ENCODE data around the gene ZNF672.
A peak's percentile ranks its signal among the peaks of the same experiment; 100 is the strongest.

ZNF672 gene

GRCh38 chr1:248839168-248839555 is 1.1 kb downstream of the ZNF672 start:
- no peaks in the 10 kb centered on the region for H3K27me3 Mint-ChIP-seq

DNA sequence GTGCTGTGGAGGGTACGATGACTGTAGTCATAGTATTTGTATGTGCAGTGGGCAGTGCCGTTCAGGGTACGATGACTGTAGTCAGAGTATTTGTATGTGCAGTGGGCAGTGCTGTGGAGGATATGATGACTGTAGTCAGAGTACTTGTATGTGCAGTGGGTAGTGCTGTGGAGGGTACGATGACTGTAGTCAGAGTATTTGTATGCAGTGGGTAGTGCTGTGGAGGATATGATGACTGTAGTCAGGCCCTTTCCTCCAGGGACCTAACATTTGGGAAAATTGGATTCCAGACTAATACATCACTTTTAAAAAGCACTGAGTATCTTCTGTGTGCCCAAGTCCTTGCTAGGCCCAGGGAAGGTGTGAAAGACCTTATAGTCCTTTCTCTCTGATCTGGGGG is 2.9 kb downstream of the ZNF672 start:
- H3K27ac Mint-ChIP-seq: no peak overlapping the region
- H3K27me3 Mint-ChIP-seq: no peaks in the 10 kb centered on the region
- ATAC-seq: no peak
- H3K9me3 Mint-ChIP-seq: no peaks in the 10 kb centered on the region
- no peak for DNase-seq
- peak overlapping the region in 1 of 2 donors; percentile 6 for H3K4me3 Mint-ChIP-seq
- H3K4me1 Mint-ChIP-seq: peaks cover 25% of the 10 kb centered on the region

More at GRCh38 chr1:248839168-248839555, 1.1 kb downstream of the ZNF672 start:
- ATAC-seq: no peak
- Mint-ChIP-seq H3K4me1 (peaks cover 25% of the 10 kb centered on the region), H3K27ac (peak overlapping the region; percentile 95 to 98), H3K9me3 (no peaks in the 10 kb centered on the region), H3K4me3 (no peak overlapping the region)
- no peak for DNase-seq

DNA sequence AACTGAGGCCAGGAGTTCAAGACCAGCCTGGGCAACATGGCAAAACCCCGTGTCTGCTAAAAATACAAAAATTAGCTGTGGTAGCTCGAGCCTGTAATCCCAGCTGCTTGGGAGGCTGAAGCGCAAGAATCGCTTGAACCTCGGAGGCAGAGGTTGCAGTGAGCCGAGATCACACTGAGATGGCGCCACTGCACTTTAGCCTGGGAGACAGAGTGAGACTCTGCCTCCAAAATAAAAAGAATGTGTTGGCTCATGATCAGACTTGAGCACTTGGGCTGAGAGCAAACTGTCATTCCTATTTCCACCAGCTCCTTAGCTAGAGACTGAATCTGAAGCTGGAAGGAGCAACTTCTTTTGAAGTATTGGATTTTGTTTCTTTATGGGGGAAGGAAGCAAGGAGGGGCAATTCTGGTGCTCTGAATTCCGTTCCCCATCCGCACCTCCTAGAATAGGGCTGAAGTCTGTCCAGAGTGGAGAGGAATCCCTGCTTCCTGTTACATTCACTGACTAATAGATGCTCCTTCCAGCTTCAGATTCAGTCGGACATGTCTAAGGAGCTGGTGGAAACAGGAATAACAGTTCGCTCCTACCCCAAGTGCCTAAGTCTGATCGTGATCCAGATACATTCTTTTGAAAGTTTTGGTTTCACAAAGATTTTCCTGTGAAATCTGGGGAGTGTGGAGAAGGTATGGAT is 3.8 kb downstream of the ZNF672 start:
- no peak for ATAC-seq
- Mint-ChIP-seq H3K4me3 (no peak overlapping the region), H3K9me3 (no peaks in the 10 kb centered on the region), H3K27me3 (no peaks in the 10 kb centered on the region), H3K4me1 (peaks cover 25% of the 10 kb centered on the region), H3K27ac (peak overlapping the region in 1 of 2 donors; percentile 89)
- peak in 1 of 2 donors; percentile 22 for DNase-seq

DNA sequence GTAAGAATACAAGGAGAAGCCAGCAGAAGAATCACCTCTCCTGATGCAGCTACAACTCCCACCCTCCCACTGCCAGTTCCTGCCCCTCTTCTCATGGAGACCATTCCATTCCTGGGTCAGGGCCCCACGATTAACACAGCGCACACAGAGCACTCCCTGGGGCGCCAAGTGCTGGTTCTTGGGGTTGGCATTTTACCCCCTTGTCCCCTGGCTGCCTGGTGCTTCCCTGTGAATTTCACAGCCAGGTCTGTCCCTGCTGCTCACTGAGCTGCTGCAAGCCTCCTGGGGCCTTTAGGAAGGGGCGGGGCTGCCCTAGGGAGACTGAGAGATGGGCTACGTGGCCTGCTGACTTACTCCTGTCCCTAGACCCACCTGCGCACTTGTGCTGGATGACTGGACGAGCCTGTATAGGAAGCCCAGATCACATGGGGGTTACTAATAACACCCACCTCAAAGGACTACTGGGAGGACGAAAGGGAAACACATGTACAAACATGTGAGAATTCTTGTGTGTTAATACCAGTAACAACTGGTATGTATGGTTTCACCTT is 4.8 kb downstream of the ZNF672 start:
- Mint-ChIP-seq H3K27me3 (no peaks in the 10 kb centered on the region), H3K27ac (no peak overlapping the region), H3K4me1 (peaks cover 25% of the 10 kb centered on the region), H3K9me3 (no peaks in the 10 kb centered on the region), H3K4me3 (no peak overlapping the region)
- ATAC-seq (no peak), DNase-seq (no peak)

DNA sequence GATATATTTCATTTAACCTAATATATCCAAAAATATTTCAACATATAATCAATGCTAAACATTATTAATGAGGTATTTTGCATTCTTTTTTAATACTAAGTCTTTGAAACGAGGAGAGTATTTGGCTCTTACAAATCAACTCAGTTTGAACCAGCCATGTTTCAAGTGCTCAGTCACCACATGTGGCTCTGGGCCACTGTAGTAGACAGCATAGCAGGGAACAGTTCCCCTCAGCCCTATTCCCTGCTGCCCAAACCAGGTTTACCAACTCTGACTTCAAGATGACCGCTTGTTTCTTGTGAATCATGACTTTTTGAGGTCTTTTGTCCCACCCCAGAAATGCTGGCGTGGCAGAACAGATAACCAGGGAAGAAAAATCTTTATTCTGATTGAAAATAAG is 5.7 kb downstream of the ZNF672 start:
- Mint-ChIP-seq H3K9me3 (no peaks in the 10 kb centered on the region), H3K27me3 (no peaks in the 10 kb centered on the region), H3K4me1 (peaks cover 25% of the 10 kb centered on the region), H3K27ac (no peak overlapping the region), H3K4me3 (no peak overlapping the region)
- ATAC-seq (no peak), DNase-seq (no peak)

DNA sequence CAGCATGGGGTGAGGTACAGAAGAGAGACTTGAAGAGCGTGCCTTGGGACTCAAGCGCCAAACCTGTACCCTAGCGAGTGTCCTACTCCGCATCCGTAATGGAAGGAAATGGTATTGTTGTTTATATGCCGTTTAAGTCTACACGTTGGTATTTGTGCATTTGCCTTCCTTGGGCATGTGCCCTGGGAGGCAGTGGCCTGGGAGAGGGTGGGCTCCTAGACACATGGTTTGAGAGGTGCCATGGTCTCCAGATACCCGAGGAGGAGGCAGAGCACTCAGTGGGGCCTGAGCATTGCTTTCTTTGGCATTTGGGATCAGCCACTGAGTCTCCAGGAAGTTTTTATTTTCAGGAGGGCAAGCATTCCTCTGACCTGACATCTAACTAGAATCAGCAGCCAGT is 6.5 kb downstream of the ZNF672 start:
- Mint-ChIP-seq H3K4me1 (peaks cover 25% of the 10 kb centered on the region), H3K27ac (no peak overlapping the region), H3K27me3 (no peaks in the 10 kb centered on the region), H3K9me3 (no peaks in the 10 kb centered on the region), H3K4me3 (no peak overlapping the region)
- DNase-seq: no peak
- no peak for ATAC-seq

DNA sequence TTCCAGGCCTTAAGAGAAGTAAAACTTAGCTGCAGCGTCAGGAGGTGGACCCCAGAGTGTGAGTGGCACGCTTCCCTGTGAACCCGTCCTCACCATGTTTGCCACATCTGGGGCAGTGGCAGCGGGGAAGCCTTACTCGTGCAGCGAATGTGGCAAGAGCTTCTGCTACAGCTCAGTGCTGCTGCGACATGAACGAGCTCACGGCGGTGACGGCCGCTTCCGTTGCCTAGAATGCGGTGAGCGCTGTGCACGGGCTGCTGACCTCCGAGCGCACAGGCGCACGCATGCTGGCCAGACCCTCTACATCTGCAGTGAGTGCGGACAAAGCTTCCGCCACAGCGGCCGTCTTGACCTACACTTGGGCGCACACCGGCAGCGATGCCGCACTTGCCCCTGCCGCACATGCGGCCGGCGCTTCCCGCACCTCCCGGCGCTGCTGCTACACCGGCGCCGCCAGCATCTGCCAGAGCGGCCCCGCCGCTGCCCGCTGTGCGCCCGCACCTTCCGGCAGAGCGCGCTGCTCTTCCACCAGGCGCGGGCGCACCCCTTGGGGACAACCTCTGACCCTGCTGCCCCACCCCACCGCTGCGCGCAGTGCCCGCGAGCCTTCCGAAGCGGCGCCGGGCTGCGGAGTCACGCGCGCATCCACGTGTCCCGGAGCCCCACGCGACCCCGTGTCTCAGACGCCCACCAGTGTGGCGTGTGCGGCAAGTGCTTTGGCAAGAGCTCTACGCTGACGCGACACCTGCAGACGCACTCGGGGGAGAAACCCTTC is 9.3 kb downstream of the ZNF672 start:
- Mint-ChIP-seq H3K27ac (no peak overlapping the region), H3K4me3 (no peak overlapping the region), H3K9me3 (no peaks in the 10 kb centered on the region), H3K27me3 (no peaks in the 10 kb centered on the region), H3K4me1 (peaks cover 2% of the 10 kb centered on the region)
- no peak for DNase-seq
- peak; percentile 62 for ATAC-seq

GRCh38 chr1:248847956-248848561 is 10.0 kb downstream of the ZNF672 start:
- no peak overlapping the region for H3K4me3 Mint-ChIP-seq
- DNase-seq: no peak
- H3K27ac Mint-ChIP-seq: no peak overlapping the region
- H3K9me3 Mint-ChIP-seq: no peaks in the 10 kb centered on the region
- H3K27me3 Mint-ChIP-seq: no peaks in the 10 kb centered on the region
- H3K4me1 Mint-ChIP-seq: no peaks in the 10 kb centered on the region
- no peak for ATAC-seq

GRCh38 chr1:248848602-248849001 is 10.6 kb downstream of the ZNF672 start:
- Mint-ChIP-seq H3K27ac (no peak overlapping the region), H3K4me1 (no peaks in the 10 kb centered on the region), H3K4me3 (no peak overlapping the region), H3K27me3 (no peaks in the 10 kb centered on the region), H3K9me3 (no peaks in the 10 kb centered on the region)
- ATAC-seq (no peak), DNase-seq (no peak)

GRCh38 chr1:248849152-248849551 is 11.1 kb downstream of the ZNF672 start:
- no peak overlapping the region for H3K4me3 Mint-ChIP-seq
- H3K27me3 Mint-ChIP-seq: no peaks in the 10 kb centered on the region
- DNase-seq: no peak
- H3K9me3 Mint-ChIP-seq: no peaks in the 10 kb centered on the region
- ATAC-seq: no peak
- no peak overlapping the region for H3K27ac Mint-ChIP-seq
- H3K4me1 Mint-ChIP-seq: no peaks in the 10 kb centered on the region

DNA sequence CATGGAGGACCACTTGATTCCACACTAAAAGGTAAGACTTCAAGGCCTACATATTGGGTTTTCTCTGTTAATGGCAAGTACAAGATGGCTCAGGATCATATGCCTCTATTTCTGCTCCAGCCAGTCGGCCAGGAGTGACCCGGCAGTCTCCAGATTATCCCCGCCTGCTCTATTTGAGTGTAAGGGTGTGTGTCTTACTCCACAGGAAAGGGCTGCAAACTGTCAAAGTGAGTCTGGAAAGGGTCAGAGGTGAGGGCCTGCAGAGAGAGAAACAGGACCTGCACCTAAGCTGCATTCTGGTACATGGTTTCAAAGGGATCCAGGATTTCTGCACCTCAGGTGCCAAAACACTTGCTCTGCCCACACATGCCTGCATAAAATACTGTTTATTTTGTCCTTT is 11.6 kb downstream of the ZNF672 start:
- Mint-ChIP-seq H3K4me1 (no peaks in the 10 kb centered on the region), H3K9me3 (no peaks in the 10 kb centered on the region), H3K27me3 (no peaks in the 10 kb centered on the region), H3K27ac (no peak overlapping the region), H3K4me3 (no peak overlapping the region)
- ATAC-seq (no peak), DNase-seq (no peak)

DNA sequence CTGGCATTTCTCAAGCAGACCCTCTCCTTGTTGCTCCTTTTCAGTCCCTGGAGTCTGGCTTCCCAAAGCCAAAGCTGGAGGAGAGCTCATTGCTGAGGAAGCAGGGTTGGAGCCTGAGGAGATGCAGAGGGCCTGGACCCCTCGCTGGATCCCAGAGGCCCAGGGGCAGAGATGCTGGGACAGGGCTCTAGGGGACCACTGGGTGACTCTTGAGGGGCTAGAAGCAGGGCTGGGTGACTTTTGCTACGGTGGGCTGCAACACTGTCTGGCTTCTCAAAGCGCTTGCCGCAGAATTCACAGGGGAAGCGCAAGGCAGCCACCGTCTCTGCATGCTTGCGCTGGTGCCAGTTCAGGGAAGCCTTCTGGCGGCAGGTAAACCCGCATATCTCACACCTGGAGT is 12.1 kb downstream of the ZNF672 start:
- no peaks in the 10 kb centered on the region for H3K4me1 Mint-ChIP-seq
- no peaks in the 10 kb centered on the region for H3K9me3 Mint-ChIP-seq
- no peak overlapping the region for H3K27ac Mint-ChIP-seq
- DNase-seq: no peak
- ATAC-seq: no peak
- H3K27me3 Mint-ChIP-seq: no peaks in the 10 kb centered on the region
- H3K4me3 Mint-ChIP-seq: no peak overlapping the region

GRCh38 chr1:248850536-248851251 is 12.7 kb downstream of the ZNF672 start:
- Mint-ChIP-seq H3K9me3 (no peaks in the 10 kb centered on the region), H3K4me3 (no peak overlapping the region), H3K4me1 (no peaks in the 10 kb centered on the region), H3K27ac (no peak overlapping the region), H3K27me3 (no peaks in the 10 kb centered on the region)
- ATAC-seq: no peak
- DNase-seq: no peak

GRCh38 chr1:248851390-248851789 is 13.4 kb downstream of the ZNF672 start:
- no peak overlapping the region for H3K4me3 Mint-ChIP-seq
- ATAC-seq (no peak), DNase-seq (no peak)
- no peaks in the 10 kb centered on the region for H3K9me3 Mint-ChIP-seq
- H3K27me3 Mint-ChIP-seq: no peaks in the 10 kb centered on the region
- H3K4me1 Mint-ChIP-seq: no peaks in the 10 kb centered on the region
- H3K27ac Mint-ChIP-seq: no peak overlapping the region

DNA sequence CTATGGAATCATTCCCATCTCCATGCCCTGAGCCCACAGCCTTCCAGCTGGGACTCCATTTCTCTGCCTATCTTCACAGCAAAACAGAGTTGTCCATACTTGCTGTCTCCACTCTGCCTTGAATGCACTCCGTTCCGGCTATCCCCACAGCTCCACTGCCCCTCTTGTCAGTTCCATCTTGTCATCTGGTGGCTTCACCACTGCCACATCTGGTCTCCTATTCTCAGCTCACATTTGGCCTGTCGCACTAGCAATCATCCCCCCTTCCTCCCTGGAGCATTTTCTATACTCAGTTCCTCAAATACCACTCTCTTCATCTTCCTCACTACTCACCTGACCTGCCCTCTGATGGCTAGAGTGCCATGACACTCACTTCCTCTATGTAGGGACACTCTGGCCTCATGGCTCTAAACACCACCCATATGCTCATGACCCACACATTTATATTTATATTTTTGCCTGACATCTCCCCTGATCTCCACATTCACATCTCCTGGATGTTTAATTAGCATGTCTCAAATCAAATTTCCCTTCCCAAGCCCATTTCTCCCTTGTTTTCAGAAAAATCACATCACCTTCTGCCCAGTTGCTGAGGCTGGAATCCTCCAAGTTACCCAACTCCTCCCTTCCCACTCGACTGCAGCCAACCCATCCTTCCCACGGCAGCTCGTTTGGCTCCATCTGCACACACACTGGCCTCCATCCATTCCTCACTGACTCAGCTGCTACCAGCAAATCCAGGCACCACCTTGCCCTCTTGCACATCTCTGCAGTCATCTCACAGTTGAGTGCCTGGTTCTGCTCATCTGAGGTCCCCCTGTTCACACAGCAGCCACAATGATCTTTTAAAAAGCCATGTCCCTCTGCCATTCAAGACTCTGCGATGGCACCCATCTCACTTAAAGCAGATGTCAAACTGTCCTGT is 14.7 kb downstream of the ZNF672 start:
- Mint-ChIP-seq H3K27ac (no peak overlapping the region), H3K4me3 (no peak overlapping the region), H3K9me3 (no peaks in the 10 kb centered on the region), H3K27me3 (no peaks in the 10 kb centered on the region), H3K4me1 (peaks cover 5% of the 10 kb centered on the region)
- no peak for DNase-seq
- ATAC-seq: no peak

Data from stimulated activated naive CD8-positive, alpha-beta T cell treated with anti-CD3 and anti-CD28 coated beads, Interleukin-15, amount 100 ng/mL, for 72 hours (primary cell).